Stimulated activated CD4-positive, alpha-beta T cell treated with anti-CD3 and anti-CD28 coated beads, TNF-alpha, amount 100 ng/mL, for 4 hours (primary cell): ENCODE measurements around the gene ADSS2.

Source experiments
- DNase-seq, 3 experiments: peaks; one replicate each; pipeline ENCODE4 v3.0.0-alpha.2; 2020; ENCODE audit warnings: low read depth in 3 of 3

ADSS2 gene

DNA sequence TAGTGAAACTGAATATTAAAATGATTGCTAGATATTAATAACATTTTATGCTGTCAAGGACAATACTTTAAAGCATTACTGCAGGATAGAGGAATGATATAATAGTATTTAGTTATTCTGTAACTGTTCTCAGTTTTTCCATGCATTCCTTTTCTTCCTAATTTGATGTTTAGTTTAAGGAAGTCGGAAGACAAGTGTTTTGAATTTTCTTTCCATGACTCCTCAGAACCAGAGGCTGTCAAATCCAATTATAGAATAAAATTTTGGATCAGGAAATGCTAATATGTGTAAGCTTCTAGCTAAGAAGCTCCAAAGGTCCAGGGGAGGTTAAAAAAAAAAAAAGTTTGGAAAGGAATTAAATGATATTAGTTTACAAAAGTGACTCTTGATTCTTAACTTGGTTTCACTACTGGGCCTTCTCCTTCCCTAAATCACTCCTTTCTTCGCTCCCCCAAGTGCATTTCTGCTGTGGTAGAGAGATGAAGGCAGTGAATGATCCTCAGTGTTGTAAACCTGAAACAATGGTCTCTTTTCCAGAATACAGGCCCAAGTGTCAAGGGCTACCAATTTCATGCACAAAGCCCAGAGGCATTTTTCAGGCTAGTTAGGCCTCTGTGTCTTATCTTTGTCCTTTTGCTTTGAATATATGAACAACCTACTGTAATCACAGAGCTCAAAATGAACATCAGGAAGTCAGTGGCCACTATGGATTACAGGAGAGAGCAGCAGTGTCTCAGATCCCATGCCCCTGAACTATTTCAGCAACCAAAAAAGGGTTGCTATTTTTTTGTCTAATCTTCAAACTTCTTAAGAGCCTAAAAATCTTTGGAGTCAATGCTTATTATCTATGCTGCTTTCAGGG, 6.2 kb downstream of the ADSS2 start:
- no peak for DNase-seq

DNA sequence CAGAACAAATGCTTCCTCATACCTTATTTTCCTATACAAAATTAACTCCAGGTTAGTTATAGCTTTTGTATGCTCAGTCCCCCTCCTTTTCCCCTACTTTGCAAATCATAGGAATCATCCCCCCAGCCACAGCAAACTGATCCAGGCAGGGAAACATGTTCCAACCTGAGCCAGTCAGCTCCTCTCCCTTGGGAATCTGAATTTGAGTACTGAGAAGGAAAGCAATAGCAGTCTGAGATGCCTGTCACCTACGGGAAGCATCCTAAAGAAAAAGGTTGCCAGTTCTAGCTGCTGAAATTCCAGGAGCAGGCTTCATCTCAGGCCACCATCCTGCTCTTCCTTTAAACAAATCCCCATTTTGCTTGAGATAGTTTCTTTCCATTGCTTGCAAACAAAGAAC, 6.9 kb downstream of the ADSS2 start:
- no peak for DNase-seq

DNA sequence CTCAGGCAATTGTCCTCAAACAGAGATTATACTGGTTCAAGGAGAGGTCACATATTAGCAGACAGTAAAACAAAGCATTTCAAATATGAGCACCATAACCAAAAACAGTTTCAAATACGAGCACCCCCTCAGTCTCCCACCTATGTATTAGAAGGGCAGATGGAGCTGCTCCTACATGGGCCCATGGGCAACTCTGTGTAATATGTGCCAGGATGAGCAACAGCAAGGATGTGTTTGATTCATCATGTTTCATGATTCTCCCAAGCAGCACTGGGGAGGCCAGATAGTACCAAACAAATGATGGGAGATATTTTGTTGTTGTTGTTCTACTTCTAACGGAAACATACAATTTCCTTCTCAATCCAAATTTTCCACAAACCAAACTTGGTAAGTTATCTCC, 8.9 kb downstream of the ADSS2 start:
- no peak for DNase-seq

DNA sequence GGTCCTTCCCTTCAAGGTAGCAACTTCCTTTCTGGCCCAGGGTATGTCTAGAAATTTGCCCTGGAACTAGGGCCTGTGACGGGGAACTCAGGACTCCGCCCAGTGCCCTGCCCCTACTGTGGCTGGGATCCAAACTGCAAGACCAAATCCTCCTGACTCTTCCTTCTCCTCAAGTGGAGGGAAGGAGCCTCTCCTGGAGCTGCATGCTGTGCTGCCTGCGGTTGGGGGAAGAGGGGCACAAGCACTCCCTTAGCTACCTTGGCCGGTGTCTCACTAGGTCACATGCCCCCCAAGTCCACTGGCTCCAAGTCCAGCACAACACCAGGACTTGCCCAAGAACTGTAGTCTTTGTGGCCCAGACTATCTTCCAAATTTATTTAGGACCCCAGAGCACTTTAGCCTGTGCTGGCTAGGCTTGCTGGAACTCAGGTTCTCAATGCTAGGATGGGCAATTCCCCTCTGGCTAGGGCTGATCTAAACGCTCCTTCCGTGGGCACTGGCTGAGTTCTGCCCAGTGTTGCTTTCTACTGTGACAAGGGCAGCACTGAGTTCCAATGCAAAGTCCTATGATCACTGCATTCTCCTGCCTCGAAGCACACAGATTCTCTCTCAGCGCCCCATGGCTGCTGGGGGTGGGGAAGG, 12.2 kb downstream of the ADSS2 start:
- DNase-seq: no peak

DNA sequence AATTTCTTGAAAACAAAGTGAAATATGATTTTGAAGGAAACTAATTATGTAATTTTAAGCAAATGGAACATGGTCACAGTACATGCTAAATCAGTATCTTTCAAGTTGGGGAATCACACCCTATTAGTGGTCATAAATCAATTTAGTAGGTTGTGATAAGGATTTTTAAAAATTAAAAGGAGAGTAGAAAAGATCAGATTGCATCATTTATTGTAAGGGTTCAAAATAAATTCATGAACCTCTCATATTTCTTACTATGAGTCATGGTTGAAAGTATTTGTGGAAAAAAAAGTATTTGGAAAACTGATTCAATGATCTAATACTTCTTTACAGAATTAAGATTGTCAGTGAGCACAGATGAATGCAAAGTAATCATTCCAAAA, 14.6 kb downstream of the ADSS2 start:
- no peak for DNase-seq

DNA sequence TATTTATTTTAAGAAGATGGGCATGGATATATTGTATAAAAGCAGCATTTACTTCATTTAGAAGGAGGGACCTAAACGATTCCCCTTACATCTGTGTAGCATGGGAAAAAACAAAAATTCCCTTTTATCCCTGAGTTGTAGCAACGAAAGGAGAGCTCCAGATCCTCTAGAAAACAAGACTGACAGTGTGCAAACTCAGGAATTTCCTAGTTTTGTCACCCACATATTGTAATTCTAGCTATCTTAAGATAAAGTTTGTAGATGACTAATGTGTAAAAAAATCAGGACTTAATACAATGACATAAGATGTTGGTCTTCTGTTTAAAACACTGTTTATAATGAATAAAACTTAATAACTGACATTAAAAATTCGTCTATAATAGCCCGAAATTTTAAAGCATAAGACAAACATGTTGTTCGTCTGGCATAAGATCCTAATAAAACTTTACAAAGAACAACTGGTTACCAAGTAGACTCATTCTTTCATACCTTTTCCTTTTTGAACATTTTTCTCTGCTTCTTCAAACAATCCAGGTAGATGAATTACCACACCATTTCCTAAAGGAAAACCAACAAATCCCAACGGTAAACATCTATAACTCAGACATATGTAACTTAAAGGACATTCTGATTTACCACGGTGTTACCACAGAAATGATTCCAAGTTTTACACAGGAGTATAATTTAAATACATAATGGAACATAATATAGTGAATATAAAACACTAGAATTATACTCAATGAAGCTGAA, 15.2 kb downstream of the ADSS2 start:
- no peak for DNase-seq

DNA sequence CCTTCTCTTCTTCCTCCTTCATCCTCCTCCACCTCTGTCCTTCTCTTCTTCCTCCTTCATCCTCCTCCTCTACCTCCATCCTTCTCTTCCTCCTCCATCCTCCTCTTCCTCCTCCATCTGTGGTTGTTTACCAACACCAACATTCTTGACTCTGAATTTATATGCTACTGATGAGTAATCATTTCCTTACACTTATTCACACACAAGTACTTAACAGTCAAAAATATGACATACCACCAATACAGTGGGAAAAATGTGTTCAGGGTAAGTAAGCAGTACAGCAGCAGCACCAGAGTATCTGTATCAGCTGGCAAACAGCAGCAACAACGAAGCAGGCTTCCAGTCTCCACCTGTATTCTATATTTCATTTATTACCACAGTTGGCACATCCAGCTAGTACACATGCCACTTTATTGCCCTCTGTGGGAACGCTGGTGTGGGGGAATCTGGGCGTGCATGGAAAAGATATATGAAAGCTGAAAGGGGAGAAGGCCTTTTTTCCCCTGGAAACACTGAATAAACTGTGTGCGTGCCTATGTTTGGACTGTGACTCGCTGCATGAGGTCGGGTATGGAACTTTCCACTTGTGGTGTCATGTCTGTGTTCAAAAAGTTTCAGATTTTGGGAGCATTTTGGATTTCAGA, 16.0 kb downstream of the ADSS2 start:
- DNase-seq: no peak

DNA sequence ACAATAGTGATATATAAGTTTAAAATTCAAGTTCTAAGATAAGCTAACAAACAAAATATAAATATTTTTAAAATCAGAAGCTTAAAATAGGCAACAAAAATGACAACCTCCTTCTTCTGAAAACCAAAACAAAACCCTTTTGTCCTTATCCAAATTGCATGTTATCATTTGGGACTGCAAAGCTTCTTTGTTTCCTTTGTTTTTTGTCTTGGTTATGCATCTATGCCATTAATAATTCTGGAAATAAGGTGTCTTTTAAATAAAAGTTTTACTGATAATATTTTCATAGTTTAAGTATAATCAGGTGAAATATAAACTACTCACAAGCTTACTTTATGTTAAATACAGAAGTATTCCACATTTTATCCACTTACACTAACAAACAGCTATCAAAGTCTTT, 20.5 kb downstream of the ADSS2 start:
- DNase-seq: no peak

DNA sequence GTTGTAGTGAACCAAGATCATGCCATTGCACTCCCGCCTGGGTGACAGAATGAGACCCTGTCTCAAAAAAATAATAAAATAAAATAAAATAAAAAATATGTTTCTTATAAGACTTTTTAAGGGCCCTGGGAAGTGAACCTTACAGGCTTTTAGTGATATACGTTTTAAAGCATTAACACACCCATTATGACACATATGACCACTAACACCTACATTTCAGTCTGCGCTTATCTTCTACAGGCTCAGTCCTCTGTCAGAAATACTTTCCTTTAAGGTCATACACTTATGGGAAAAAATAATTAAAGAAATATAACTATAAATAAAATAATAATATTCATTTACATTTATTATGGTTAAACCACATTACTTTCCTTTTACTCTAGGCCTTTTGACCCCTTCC, 21.9 kb downstream of the ADSS2 start:
- no peak for DNase-seq

DNA sequence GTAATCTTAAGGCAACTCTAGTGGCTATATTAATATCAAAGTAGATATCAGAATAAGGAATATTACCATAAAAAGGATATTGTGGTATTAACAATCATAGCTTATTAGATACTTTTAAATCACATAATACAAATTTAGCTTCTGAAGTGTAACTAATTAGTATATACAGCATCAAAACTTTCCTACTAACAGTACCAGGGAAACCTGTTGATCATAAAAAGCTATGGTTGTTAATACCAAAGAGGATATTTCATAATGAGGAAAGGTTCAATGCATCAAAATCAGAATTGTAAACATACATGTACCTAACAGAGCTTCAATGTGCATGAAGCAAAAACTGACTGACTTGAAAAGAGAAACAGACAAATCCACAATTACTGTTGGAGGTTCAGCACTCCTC, 24.1 kb downstream of the ADSS2 start:
- no peak for DNase-seq

DNA sequence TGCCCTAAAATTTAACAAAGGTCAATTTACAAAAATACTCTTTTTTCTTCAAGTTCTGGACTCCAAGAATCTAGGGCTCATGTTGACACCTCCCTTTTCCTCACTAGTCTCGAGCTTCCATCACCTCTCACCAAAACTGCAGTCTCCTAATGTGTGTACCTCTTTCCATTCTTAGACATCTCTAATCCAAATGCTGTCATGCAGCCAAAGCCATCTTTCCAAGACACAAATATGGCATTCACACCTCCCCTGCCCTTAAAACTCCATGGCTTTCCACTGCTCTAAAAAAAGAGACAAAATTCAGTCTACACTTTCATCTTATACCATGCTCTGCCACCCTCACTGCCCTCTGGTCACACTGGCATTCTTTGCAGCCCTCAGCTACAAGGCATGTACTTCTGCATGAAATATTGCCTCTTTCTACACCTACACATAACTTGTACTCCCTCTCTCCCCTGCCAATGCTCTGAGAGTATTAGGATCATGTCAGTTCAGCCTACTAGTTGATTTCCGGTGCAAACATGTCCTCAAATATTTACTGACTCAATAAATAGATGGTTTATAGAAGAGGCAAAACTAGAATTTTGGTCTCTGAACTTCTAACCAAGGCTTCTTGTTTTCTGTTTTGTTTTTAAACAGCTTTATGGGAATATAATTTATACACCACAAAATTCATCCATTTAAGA, 26.9 kb downstream of the ADSS2 start:
- DNase-seq: no peak

DNA sequence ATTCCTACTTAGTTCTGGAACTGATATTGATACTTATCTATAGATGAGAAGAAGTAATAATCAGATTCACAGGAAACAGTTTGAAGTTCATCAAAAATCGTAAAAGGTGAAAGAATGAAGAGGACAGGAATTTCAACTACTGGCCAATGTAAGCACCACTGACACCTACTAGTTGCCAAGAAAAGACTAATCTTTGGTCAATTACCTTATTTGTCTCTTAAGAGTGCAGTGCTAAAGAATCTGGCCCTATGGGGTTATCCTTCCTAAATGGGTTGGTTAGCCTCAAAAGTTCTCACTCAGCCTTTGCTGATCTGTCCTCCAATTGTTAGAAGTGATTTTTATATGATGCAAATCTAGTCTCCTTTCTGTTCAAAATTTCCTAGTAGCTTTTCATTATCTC, 29.5 kb downstream of the ADSS2 start:
- no peak for DNase-seq

DNA sequence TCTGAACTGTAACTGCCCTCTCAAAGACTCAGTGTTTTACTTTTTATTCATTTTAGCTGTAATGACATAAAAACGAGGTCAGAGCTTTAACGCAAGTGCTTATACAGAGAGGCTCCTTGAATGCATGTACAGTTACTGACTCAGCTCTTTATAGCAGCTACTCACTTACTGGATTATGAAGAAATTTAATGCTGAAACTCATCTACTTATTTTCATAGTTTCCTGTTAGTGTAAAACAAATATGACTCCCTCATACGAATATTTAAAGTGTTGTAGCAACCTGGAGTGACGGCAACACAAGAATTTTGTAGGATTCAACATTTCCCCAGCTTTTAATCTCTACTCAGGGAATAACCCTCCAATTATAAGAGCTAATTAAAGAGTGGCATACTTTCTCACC, 32.7 kb downstream of the ADSS2 start:
- no peak for DNase-seq

DNA sequence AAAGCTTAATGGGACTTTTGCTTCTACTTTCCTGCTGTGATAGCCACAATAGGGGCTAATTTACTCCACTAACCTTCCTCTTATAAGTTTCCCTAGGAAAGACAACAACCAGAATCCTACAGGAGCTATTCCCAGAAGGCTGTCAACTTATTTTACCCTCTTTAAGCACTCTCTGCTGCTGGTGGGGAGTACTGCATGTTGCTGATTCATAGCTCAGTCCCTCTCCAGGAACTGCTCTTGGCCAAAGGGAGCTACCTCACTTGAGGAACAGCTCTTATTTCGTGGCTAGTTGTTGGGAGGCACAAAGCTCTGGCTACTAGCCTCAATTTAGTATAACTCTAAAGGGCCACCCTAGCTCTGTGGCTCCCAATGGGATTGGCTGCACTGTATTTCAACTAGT, 37.2 kb downstream of the ADSS2 start:
- DNase-seq: no peak

DNA sequence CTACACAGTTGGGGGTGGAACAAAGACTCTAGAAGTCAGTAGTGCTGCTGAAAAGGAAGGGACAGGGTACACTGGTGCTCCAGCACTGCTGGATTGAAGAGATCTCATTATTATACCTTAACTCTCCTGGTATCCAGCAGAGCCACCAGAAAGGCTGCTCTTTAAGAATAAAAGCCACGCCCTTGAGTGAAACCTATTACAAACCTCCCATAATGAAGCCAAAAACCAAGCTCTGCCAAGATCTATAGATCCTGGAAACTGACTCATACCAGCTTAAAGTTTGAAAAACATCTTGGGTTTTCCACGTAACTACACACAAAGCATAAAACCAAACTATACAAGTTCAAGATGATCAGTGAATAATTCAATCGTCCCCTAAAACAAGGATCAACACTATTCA, 38.0 kb downstream of the ADSS2 start:
- no peak for DNase-seq

DNA sequence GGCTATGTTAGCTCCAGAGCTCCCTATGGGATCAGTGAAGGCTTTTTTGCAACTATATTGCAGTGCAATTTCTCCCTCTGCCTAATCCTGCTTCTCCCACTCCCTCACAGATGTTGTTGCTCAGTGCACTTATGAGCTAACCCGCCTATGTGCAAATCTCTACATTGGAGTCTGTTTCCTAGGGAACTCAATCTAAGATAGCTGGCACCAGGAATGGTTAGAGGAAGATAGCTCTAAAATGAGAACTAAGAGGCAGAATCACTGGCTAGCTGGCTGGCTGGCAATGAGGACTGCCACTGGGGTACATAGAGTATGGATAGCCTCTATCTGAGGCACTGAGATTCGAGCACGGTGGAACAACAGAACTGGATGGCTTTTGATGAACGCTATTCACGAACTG, 39.5 kb downstream of the ADSS2 start:
- no peak for DNase-seq

DNA sequence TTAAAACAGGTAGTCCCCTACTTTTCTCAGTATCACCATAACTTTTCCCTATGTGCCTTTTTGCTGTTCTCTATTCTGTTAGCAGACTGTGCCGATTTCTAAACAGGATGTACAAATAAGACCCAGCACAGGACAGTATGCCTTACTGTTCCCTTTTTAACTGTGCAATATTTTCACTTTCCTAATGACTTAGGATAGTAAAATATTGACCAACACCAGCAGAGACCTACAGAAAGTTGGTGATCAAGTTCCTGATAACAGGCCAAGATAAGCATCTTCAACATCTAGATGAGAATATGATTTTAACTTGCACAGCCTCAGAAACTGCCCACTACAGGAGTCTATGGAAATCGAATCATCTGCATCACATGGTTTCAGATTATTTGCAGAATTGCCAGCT, 42.0 kb downstream of the ADSS2 start:
- DNase-seq: no peak

DNA sequence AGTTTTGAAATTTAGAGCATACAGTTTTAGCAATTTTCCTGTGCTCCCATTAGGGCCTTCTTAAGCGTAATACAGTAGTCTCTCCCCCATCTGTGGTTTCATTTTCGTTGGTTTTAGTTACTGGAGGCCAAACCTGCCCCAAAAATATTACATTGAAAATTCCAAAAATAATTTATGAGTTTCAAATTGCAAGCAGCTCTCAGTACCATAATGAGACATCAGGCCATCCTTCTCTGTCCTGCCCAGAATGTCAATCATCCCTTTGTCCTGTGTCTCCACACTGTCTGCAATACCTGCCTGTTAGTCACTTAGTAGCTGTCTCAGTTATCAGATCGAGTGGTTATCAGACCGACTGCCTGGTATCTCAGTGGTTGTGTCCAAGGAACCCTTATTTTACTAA, 45.4 kb downstream of the ADSS2 start:
- no peak for DNase-seq

DNA sequence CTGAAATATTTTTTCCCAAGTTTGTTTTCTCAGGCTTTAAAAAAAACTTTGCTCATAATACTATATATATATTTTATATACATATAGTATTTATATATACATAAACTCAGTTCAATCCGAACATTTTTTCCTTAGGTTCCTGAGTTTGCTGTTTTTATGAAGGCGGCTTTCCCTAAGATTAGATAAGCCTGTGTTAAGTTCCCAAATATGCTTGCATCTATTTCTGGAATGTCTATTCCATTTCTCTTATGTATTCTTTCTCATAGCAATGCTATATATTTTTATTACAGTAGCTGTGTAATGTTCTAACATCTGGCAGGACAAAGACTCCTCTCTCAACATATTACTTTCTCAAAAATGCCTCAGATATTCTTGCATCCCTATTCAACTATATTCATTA, 45.9 kb downstream of the ADSS2 start:
- no peak for DNase-seq

DNA sequence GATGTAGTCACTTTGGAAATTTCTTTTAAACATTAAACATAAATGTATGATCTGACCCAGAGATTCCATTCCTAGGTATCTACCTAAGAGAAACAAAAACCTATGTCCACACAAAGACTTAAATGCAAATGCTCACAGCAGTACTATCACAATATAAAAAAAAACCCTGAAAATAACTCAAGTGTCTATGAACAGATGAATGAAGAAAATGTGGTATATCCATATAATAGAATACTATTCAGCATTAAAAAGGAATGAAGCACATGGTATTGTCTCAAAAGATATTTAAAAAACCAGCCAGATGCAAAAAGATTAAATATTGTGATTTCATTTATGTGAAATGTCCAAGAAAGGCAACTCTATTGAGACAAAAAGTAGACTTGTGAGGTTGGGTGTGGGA, 48.3 kb downstream of the ADSS2 start:
- no peak for DNase-seq

DNA sequence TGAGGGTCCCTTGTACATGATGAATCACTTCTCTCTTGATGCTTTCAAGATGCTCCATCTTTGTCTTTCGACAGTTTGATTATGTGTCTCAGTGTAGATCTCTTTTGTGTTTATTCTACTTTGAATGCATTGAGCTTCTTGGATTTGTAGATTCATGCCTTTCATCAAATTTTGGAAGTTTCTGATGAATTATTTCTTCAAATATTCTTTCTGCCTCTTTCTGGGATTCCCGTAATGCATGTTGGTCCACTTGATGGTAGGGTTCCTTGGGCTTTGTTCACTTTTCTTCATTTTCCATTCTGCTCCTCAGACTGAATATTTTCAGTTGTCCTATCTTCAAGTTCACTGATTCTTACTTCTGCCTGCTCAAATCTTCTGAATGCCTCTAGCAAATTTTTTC, 50.7 kb downstream of the ADSS2 start:
- DNase-seq: no peak

DNA sequence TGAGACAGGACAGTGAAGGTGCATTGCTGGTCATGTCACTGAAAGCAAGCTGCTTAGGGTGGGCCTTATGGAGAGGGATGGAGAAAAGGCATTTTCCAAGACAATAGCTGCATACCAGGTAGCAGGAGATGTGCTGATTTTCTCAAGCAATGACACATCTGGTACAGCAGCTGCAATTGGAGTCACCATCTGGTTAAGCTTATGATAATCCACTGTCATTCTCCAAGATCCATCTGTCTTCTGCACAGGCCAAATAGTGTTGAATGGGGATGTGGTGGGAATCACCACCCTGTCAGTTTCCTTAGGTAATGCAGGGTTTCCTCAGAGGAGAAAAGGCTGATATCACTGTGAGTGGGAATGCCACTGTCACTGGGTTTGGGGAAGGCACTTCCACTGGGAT, 54.6 kb downstream of the ADSS2 start:
- no peak for DNase-seq
